SIG-M5 treated with dmso at 0.1 percent for 504 hours (cell line): ENCODE data around the gene RPL34.

ENCODE experiments used
- DNase-seq: peaks from one replicate; lab custom pipeline; 2025; ENCODE audit not compliant: unreplicated experiment; lab: John Stamatoyannopoulos, UW

RPL34 gene

GRCh38 chr4:108622828-108623227 lies 2.5 kb downstream of the RPL34 start:
- no peak for DNase-seq

- DNase-seq: no peak
These were observed 4.1 kb downstream of the RPL34 start for GRCh38 chr4:108624263-108625056.

GRCh38 chr4:108626056-108626455 lies 5.7 kb downstream of the RPL34 start:
- DNase-seq: no peak

- no peak for DNase-seq
These were observed 8.0 kb downstream of the RPL34 start for GRCh38 chr4:108628411-108628810.

GRCh38 chr4:108635070-108635655 lies 14.8 kb downstream of the RPL34 start:
- no peak for DNase-seq

GRCh38 chr4:108636246-108636645 lies 15.9 kb downstream of the RPL34 start:
- no peak for DNase-seq

- no peak for DNase-seq
These were observed 17.5 kb downstream of the RPL34 start for GRCh38 chr4:108637856-108638255.

- DNase-seq: no peak
These were observed 23.9 kb downstream of the RPL34 start for GRCh38 chr4:108644237-108644636.

- DNase-seq: no peak
These were observed 26.3 kb downstream of the RPL34 start for GRCh38 chr4:108646706-108647105.

GRCh38 chr4:108649863-108650211 lies 29.5 kb downstream of the RPL34 start:
- DNase-seq: no peak

- peak; percentile 89 for DNase-seq
These were observed 30.0 kb downstream of the RPL34 start, which contains the start of gene OSTC for GRCh38 chr4:108650212-108651013. OSTC (plus strand) TSS chr4:108650599; CDS start chr4:108650656, 57 bp downstream.

- peak; percentile 69 for DNase-seq
These were observed 30.8 kb downstream of the RPL34 start for GRCh38 chr4:108651014-108651791.

GRCh38 chr4:108662629-108663028 lies 42.3 kb downstream of the RPL34 start:
- no peak for DNase-seq

- no peak for DNase-seq
These were observed 54.1 kb downstream of the RPL34 start for GRCh38 chr4:108674356-108674977.
